Camera-type eye (tissue), 1 donor: ENCODE data around the gene GALK1. TPM values are rescaled to one million over a fixed set of nuclear protein-coding genes. Genes with fewer than 3 reads are reported as not detected.

Experiments used
- total RNA-seq: library from RNA; depleted of rRNA; stranded (reverse); fragments of >200 nt; gene quantifications from one replicate; pipeline ENCODE4 v1.2.3, GENCODE V29; 2014

The GALK1 gene
- total RNA-seq = 14.5 TPM

GRCh38 chr17:75764711-75765421 is at the start of gene GALK1:
Gene GALK1, minus strand, starts transcription at chr17:75765192. Its CDS starts 56 bp downstream, at chr17:75765136.

GRCh38 chr17:75784473-75785015 is 19.6 kb upstream of the GALK1 start, which contains the start of gene UNK:
Gene UNK, plus strand, starts transcription at chr17:75784806. Its CDS starts 75 bp downstream, at chr17:75784881.

GRCh38 chr17:75720656-75721462 is 44.1 kb downstream of the GALK1 start, which contains the start of gene ITGB4:
Gene ITGB4, plus strand, starts transcription at chr17:75721459. Its CDS starts 3,245 bp downstream, at chr17:75724704.

Other genes with a start within 250 kb of the GALK1 start
- 23.3 TPM for gene CASKIN2, start 249.7 kb downstream of the GALK1 start, total RNA-seq
- gene TSEN54, start 248.7 kb downstream of the GALK1 start, total RNA-seq = 19.4 TPM
- gene LLGL2, start 239.5 kb downstream of the GALK1 start, total RNA-seq = 51.2 TPM
- gene MYO15B, start 177.4 kb downstream of the GALK1 start, total RNA-seq = 185 TPM
- 3.5 TPM for gene SMIM5, start 131.8 kb downstream of the GALK1 start, total RNA-seq
- gene RECQL5, start 98.0 kb downstream of the GALK1 start, total RNA-seq = 32.5 TPM
- gene SAP30BP, start 97.9 kb downstream of the GALK1 start, total RNA-seq = 109 TPM
- gene ITGB4, start 43.7 kb downstream of the GALK1 start, total RNA-seq = 19.5 TPM
- 78.4 TPM for gene UNK, start 19.6 kb upstream of the GALK1 start, total RNA-seq
- 5.0 TPM for gene UNC13D, start 79.2 kb upstream of the GALK1 start, total RNA-seq
- gene WBP2, start 90.1 kb upstream of the GALK1 start, total RNA-seq = 50.5 TPM
- gene TRIM47, start 113.4 kb upstream of the GALK1 start, total RNA-seq = 14.9 TPM
- gene TRIM65, start 131.8 kb upstream of the GALK1 start, total RNA-seq = 24.4 TPM
- 45.7 TPM for gene MRPL38, start 139.7 kb upstream of the GALK1 start, total RNA-seq
- 19.8 TPM for gene FBF1, start 175.8 kb upstream of the GALK1 start, total RNA-seq
- 75.3 TPM for gene ACOX1, start 214.0 kb upstream of the GALK1 start, total RNA-seq
- 22.5 TPM for gene TEN1, start 214.0 kb upstream of the GALK1 start, total RNA-seq
- gene CDK3, start 235.7 kb upstream of the GALK1 start, total RNA-seq = 7.5 TPM